Stimulated activated CD4-positive, alpha-beta T cell treated with anti-CD3 and anti-CD28 coated beads, Interleukin-4, amount 100 ng/mL, for 48 hours (primary cell): ENCODE measurements around the gene TUBE1.

Source experiments
- DNase-seq, 2 donors: peaks; one replicate each; pipeline ENCODE4 v3.0.0-alpha.2; 2020; ENCODE audit warnings: low read depth in 2 of 2

Gene TUBE1

GRCh38 chr6:112036088-112036637 lies 51.1 kb downstream of the TUBE1 start:
- DNase-seq = no peak

GRCh38 chr6:112034616-112034995 lies 52.7 kb downstream of the TUBE1 start:
- DNase-seq = no peak

DNA sequence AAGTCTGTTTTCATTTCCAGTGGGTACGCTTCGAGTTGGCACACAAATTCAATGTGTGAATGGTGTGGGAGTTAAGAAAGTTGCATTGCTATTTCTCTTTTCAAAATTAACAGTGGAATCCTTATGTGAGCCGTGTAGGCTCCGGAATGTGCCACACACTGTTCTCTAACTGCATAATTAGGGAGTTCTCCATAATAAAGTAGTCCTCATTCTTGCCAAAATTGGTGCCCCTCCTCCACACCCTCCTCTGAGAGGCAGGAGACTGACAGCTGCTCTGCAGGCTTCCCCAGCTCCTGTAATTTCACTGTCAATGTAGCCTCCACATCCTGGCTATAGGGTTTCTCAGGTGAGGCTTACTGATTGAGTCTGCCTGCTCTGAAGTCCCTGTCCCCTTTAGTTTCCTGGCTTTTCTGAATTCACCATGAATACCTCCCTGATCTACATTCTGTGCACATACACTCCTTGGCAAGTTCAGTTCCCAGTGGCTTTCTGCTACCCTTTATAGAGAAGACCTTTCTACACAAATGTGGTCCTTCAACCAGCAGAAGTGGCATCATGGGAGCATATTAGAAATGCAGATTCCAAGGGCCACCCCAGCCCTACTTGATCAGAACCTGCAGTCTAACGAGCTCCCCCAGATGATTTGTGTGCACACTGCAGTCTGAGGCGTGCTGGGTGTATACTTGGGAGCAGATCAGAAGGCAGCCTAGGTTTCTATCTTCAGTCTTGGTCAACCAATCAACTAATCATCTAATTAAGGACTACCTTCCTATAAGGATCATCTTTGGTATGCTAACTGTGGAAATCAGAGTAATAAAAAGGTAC lies 53.3 kb downstream of the TUBE1 start:
- no peak for DNase-seq

- DNase-seq = no peak
Observed at GRCh38 chr6:112032728-112033127, 54.6 kb downstream of the TUBE1 start.

- DNase-seq = no peak
Observed at GRCh38 chr6:112031960-112032359, 55.3 kb downstream of the TUBE1 start.

DNA sequence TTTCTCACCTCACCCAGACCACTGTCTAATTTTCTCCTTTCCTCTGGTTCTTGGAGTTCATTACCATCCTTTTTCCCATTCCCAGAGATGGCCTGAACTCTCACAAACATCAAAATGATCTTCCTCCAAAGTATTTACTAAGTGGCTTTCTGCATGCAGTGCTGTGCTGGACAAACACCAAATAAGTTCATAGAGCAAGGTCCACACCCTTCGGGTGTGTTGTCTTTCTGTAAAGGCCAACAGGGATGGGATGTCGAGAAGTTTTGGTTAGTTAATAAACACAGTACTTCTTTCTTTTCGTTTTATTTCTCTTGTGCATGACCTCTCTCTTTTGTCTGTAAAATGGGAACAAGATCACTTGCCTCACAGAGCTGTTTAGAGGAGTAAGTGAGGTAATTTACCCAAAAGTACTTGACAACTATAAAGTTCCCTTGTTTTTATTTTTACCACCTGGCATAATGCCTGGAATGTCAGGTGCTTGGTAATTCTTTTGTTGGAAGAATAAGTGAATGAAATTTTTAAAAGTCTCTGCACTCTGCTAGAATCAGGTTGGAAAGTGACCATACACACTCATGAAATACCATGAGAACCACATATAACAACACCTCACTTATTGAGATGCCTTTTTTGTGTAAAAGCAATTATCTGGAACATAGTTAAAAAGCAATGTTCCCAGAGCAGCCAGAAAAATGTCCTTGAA lies 56.2 kb downstream of the TUBE1 start:
- no peak for DNase-seq

GRCh38 chr6:112030206-112030960 lies 56.9 kb downstream of the TUBE1 start:
- DNase-seq = no peak

DNA sequence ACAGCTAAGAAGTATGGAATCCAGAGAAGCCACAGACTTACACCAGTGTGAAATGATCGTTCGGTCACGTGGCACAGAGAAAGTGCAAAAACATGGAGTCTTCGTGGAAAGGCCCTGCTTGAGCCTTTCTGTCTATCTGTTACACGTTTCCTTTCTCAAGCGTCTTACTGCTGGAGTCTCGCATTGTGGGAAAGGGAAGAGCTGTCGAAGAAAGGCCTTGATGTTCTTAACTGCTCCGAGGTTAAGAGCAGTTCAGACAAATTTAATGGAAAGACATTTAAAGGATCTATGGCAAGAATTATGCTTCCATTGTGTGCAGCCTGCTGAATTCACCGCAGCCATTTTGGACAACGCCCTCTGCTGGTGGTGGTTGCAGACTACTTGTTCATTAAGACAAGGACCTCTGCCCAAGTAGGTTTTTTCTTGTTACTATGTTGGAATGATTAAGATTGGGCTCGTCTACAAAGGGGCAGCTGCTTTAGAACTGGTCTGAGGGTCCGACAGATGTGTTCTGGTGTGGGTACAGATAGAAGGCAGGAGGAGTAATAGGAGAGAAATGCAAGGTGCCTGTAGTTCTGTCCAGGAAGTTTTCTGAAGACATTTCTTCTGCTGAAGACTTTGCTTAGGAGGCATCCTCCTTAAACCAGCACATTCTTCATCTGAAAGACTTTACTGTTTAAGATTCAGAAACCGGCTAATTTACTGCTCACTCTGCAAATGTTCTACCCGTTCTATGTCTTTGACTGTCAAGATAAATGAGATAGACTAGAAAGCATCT lies 58.0 kb downstream of the TUBE1 start:
- DNase-seq = peak; percentile 77 to 88

DNA sequence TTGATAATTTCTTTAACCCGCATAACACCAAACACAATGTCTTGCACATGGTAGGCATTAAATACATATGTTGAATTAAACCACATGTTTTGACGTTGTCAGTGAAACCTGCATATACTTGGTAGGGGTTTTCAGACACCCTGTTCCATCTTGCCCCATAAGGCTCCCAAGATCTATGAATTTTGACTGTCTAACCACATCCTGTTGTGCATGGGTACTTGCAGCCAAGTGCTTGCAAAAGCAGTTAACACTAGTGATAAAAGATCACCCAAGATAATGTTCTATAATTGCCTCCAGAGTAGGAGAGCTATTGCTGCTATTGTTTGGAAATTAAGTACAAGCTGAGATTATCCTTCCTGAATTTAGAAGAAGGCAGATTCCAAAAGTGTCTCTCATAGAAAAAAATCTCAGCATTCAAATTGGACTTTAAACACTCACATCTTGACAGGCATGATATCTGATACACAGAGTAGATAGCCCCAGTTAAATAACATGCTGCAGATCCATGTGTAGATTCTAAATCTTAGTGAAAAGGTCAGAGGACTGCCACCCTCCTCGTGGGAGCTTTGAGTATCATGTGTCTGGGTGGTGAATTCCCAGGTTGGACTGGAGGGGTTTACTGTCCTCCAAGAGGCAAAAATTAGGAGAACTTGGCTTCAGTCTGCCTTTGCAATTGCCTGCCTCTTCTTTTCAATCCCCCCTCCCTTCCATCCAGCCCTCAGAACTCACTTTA lies 59.2 kb downstream of the TUBE1 start:
- no peak for DNase-seq

DNA sequence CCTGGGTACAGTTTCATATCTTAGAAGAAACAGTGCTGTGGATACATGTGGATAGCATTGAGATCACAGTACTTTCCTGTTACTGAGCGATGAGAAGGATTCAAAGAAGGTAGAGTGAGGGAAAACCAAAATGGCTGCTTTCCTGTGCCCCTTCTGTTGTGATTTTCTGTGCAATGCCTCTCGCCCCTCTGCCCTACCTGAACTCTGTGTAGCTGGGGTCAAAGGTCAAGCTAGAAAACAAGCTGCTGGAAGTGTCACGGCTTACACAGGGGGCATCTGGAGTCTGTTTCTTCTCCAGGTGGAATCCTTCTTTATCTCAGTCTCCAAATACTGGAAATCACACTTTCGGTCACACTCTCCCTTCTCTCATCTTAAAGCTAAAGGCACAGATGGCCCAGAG lies 60.3 kb downstream of the TUBE1 start:
- no peak for DNase-seq

DNA sequence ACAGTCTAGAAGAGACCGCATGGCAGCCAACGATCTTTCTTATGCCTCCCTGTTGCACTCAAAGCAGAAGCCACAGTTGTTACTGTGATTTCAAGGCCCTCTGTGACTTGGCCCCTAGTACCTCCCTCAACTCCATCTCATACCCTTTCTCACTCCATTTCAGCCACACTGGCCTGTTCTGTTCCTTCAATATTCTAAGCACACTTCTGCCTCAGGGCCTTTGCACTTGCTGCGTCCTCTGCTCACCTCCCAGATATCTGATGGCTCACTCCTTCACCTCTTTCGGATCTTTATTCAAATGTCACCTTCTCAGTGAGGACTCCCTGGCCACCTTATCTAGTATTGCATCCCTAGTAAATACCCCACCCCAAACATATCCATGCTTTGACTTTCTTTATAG lies 62.8 kb downstream of the TUBE1 start:
- DNase-seq = no peak

- no peak for DNase-seq
Observed at GRCh38 chr6:112022749-112023148, 64.5 kb downstream of the TUBE1 start.

GRCh38 chr6:112021691-112022310 lies 65.5 kb downstream of the TUBE1 start:
- no peak for DNase-seq
